22Rv1 (cell line): ENCODE measurements around the gene TBC1D22A.

Experiments
- ZFX ChIP-seq: fragments of 450-650 bp; IDR thresholded peaks from 2 replicates; pipeline ENCODE4 v1.6.1; 2017; ENCODE audit warnings: antibody characterized with exemption, borderline replicate concordance
- TF ChIP-seq, protein P1 (sequence below): fragments of 450-650 bp; IDR thresholded peaks from 2 replicates; pipeline ENCODE4 v1.5.1; 2017; ENCODE audit warnings: mild to moderate bottlenecking

GRCh38 chr22:47084226-47084625 is 321.8 kb downstream of the TBC1D22A start:
- TF ChIP-seq, protein P1, sequence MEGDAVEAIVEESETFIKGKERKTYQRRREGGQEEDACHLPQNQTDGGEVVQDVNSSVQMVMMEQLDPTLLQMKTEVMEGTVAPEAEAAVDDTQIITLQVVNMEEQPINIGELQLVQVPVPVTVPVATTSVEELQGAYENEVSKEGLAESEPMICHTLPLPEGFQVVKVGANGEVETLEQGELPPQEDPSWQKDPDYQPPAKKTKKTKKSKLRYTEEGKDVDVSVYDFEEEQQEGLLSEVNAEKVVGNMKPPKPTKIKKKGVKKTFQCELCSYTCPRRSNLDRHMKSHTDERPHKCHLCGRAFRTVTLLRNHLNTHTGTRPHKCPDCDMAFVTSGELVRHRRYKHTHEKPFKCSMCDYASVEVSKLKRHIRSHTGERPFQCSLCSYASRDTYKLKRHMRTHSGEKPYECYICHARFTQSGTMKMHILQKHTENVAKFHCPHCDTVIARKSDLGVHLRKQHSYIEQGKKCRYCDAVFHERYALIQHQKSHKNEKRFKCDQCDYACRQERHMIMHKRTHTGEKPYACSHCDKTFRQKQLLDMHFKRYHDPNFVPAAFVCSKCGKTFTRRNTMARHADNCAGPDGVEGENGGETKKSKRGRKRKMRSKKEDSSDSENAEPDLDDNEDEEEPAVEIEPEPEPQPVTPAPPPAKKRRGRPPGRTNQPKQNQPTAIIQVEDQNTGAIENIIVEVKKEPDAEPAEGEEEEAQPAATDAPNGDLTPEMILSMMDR = no peak
- no peak for TF ChIP-seq ZFX
